ENCODE measurements around the gene CD34. TPM values are rescaled to one million over a fixed set of nuclear protein-coding genes. Genes with fewer than 3 reads are reported as not detected.

CD34 gene
- total RNA-seq, 1 donor: 0.36 TPM

DNA sequence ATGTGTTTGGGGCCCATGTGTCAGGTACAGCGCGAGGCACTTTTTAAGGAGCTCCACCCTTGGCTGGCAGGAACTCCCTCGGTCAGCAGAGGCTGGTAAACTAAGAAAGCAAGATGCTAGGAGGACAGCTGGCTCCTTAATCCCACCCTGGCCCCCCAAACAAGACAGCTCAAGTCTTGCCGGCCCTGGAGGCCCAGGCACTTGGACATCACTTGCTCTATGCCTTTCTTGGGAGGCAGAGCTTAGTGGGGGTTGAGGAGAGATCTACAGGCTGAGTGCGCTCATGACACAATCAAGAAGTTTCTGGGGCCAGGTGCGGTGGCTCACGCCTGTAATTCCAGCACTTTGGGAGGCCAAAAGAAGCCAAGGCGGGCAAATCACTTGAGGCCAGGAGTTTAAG is 78.1 kb downstream of the CD34 start:
- H3K4me3 ChIP-seq (ENCODE audit: insufficient read depth, low read length): no peak overlapping the region
- no peak overlapping the region for H3K4me2 ChIP-seq (ENCODE audit: insufficient read depth, low read length)
- H3K4me1 ChIP-seq (ENCODE audit: insufficient read depth, low read length): no peaks in the 10 kb centered on the region
- no peaks in the 10 kb centered on the region for H3K9me3 ChIP-seq (ENCODE audit: low read depth, low read length)
- no peak overlapping the region for H3K27ac ChIP-seq (ENCODE audit: low read depth, low read length)
- H3K36me3 ChIP-seq (ENCODE audit: insufficient read depth, low read length): peaks cover 3% of the 10 kb centered on the region
- TF ChIP-seq, protein P1, sequence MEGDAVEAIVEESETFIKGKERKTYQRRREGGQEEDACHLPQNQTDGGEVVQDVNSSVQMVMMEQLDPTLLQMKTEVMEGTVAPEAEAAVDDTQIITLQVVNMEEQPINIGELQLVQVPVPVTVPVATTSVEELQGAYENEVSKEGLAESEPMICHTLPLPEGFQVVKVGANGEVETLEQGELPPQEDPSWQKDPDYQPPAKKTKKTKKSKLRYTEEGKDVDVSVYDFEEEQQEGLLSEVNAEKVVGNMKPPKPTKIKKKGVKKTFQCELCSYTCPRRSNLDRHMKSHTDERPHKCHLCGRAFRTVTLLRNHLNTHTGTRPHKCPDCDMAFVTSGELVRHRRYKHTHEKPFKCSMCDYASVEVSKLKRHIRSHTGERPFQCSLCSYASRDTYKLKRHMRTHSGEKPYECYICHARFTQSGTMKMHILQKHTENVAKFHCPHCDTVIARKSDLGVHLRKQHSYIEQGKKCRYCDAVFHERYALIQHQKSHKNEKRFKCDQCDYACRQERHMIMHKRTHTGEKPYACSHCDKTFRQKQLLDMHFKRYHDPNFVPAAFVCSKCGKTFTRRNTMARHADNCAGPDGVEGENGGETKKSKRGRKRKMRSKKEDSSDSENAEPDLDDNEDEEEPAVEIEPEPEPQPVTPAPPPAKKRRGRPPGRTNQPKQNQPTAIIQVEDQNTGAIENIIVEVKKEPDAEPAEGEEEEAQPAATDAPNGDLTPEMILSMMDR (IDR thresholded peaks at IDR 0.05; ENCODE audit: extremely low read depth, low read depth, low read length): no peak
- no peaks in the 10 kb centered on the region for H3K27me3 ChIP-seq (ENCODE audit: insufficient read depth, low read length)
- H2AFZ ChIP-seq (ENCODE audit: low read length): no peak overlapping the region
- peaks cover 63% of the 10 kb centered on the region for H3K79me2 ChIP-seq (ENCODE audit: insufficient read depth, low read length)
- no peaks in the 10 kb centered on the region for H4K20me1 ChIP-seq (ENCODE audit: insufficient read depth, low read length)
- no peak for DNase-seq (ENCODE audit: insufficient read length, low spot score, missing footprints)

DNA sequence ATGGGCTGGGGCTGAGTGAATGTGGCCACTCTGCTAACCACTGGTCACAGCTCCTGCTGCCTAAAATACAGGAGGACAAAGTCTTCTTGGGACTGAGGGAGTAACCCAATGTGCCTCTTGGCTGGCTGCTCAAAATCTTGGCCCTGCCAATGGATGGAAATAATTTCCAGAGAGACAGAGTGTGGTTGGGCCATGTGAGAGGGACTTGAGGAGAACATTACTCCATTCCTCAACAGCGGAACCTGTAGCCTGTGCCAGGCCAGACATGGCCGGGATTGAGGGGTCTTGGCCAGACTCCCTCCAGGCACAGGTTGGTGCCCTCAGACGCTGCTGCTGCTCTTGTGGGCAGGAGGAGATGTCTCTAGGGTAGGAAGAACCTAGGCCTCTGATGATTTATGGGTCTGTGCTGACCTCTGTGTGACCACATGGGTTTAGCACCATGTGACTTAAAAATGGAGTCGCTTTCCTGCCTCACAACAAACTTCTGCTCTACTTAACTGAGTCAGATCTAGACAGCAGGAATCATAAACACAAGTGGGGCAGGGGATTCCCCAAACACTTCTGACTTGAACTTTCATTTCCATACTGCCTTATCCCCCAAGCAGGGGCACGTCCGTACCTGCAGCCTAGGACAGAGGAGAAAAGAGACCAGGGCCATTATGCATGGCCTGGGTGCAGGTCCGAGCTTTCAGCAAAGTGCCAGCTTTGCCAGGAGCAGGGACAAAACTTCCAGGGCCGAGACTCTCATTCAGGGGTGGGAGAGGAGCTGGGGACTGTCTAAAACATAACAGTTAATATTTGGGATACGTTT is 79.2 kb downstream of the CD34 start:
- TF ChIP-seq, protein P1 (IDR thresholded peaks at IDR 0.05; ENCODE audit: extremely low read depth, low read depth, low read length): no peak
- DNase-seq (ENCODE audit: insufficient read length, low spot score, missing footprints): no peak

More for the DNA sequence above, 79.2 kb downstream of the CD34 start:
- H2AFZ ChIP-seq (ENCODE audit: low read length): no peak overlapping the region
- H3K27me3 ChIP-seq (ENCODE audit: insufficient read depth, low read length): no peaks in the 10 kb centered on the region
- H4K20me1 ChIP-seq (ENCODE audit: insufficient read depth, low read length): no peaks in the 10 kb centered on the region
- peaks cover 3% of the 10 kb centered on the region for H3K36me3 ChIP-seq (ENCODE audit: insufficient read depth, low read length)
- H3K4me3 ChIP-seq (ENCODE audit: insufficient read depth, low read length): no peak overlapping the region
- H3K4me2 ChIP-seq (ENCODE audit: insufficient read depth, low read length): no peak overlapping the region
- no peak overlapping the region for H3K27ac ChIP-seq (ENCODE audit: low read depth, low read length)
- H3K79me2 ChIP-seq (ENCODE audit: insufficient read depth, low read length): peaks cover 62% of the 10 kb centered on the region
- no peaks in the 10 kb centered on the region for H3K9me3 ChIP-seq (ENCODE audit: low read depth, low read length)
- H3K4me1 ChIP-seq (ENCODE audit: insufficient read depth, low read length): no peaks in the 10 kb centered on the region

Other genes starting within 250 kb of the CD34 start
- gene CD46, start 159.1 kb downstream of the CD34 start, total RNA-seq: 92.6 and 98.7 TPM in 2 replicates